Fibroblast of lung (primary cell): ENCODE results near the gene GGACT.

Experiments
- EZH2 ChIP-seq: IDR thresholded peaks from 2 replicates; pipeline ENCODE4 v1.5.1; 2012; ENCODE audit warnings: low read length, control low read depth, mild to moderate bottlenecking; ENCODE audit errors: missing control alignments
- TF ChIP-seq, protein P1 (sequence below), 2 donors: IDR thresholded peaks in 1 of 2; conservative IDR thresholded peaks in 1 of 2; 1 replicate in 1 of 2; 2 replicates in 1 of 2; pipeline ENCODE4 v1.5.1; 2011 to 2012; ENCODE audit warnings: low read length in 2 of 2, control low read depth in 1 of 2, inconsistent platforms in 1 of 2, low read depth in 1 of 2, mild to moderate bottlenecking in 1 of 2

GRCh38 chr13:100523411-100523810 is 65.2 kb downstream of the GGACT start:
- TF ChIP-seq, protein P1, sequence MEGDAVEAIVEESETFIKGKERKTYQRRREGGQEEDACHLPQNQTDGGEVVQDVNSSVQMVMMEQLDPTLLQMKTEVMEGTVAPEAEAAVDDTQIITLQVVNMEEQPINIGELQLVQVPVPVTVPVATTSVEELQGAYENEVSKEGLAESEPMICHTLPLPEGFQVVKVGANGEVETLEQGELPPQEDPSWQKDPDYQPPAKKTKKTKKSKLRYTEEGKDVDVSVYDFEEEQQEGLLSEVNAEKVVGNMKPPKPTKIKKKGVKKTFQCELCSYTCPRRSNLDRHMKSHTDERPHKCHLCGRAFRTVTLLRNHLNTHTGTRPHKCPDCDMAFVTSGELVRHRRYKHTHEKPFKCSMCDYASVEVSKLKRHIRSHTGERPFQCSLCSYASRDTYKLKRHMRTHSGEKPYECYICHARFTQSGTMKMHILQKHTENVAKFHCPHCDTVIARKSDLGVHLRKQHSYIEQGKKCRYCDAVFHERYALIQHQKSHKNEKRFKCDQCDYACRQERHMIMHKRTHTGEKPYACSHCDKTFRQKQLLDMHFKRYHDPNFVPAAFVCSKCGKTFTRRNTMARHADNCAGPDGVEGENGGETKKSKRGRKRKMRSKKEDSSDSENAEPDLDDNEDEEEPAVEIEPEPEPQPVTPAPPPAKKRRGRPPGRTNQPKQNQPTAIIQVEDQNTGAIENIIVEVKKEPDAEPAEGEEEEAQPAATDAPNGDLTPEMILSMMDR (conservative IDR thresholded peaks at IDR 0.05 in 1 of 2, IDR thresholded peaks at IDR 0.05 in 1 of 2; ENCODE audit: low read depth in 1 of 2, low read length in 2 of 2): no peak
- no peak for TF ChIP-seq EZH2
